HG02943 (cell line): Measurements from ENCODE around the gene SOX14.

Experiments used
- ATAC-seq: cut with Tn5 transposase; IDR thresholded peaks from one replicate; pipeline ENCODE4 v1.9.1; 2021; ENCODE audit warnings: mild to moderate bottlenecking, low read depth, moderate library complexity; ENCODE audit not compliant: unreplicated experiment

SOX14 gene

DNA sequence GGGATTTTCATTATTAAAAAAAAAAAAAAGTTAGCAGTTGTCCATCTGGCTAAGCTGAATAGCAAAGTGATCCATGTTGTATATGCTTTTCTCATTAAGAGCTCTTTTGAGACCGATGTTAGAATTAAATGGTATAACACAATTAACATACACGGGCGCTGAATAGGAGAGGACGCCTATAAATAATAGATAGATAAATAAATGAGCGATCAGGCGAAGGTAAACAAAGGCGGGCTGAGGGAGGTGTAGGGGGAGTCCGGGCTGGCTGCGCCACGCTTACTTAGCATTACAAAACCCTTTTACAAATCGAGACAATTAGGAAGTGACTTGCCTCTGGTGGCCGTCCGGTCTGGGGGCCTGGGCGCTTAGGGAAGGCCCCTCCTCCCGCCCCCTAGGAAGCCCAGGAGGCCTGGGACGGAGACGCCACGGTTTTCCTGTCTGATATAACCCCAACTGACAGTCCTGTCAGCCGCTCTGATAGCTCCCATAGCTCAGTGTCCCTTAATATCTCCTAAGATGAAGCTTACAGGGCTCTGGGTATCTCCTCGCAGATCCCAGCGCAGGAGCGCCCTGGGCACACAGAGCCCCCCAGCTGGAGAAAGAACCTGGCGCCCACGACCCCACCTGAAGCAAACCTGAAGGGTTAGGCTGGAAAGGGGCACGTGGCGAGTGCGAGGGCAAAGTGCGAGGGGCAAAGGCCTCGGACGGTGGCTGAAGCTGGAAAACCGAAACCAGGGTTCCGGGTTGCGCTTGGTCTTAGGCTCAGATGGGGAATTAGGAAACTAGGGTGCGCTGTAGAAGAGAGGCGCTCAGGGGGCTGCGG, 3.6 kb downstream of the SOX14 start:
- ATAC-seq: no peak

DNA sequence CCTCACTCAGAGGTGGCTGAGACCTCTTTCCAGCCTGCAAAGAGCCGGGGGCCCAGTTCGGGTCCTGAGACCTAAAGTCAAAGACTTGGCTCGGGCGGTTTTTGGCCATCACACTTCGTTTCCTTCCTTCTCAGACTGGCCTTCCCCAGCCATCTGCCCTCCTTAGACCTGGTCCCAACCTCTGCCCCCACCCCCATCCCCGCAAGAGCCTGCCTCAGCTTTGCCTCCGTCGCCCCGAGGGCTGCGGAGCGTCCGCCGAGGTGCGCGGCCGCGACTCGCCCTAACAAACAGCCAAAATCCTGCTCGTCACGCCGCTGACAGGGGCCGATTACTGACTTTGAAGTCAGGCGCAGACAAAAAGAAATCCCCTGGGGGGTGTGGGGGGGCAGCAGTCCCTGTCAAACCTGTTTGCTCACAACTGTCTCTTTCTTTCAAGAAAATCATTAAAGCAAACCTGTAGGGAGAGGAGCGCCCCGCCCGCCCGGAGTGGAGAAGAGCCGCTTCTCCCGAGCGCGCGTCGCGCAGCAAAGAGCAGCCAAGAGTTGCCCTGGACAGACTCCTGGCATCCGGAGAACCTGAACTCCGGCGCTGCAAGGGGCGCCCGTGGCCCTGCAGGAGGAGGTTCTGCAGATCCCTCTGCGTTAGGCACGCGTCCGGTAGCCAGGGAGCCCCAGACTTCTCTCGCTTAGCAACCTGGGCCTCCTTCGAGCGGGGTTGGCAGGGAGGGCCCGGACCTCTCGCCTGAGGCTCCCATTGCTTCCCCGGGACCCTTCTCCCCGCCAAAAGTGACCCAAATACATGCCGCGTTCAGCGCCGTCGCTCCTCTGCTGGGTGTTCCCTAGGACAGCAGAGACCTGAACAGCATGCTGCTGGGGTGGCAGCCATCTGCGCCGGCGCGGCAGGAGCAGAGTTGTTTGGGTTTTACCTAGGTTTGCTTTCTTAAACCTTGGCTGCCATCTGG, 4.5 kb downstream of the SOX14 start:
- no peak for ATAC-seq

DNA sequence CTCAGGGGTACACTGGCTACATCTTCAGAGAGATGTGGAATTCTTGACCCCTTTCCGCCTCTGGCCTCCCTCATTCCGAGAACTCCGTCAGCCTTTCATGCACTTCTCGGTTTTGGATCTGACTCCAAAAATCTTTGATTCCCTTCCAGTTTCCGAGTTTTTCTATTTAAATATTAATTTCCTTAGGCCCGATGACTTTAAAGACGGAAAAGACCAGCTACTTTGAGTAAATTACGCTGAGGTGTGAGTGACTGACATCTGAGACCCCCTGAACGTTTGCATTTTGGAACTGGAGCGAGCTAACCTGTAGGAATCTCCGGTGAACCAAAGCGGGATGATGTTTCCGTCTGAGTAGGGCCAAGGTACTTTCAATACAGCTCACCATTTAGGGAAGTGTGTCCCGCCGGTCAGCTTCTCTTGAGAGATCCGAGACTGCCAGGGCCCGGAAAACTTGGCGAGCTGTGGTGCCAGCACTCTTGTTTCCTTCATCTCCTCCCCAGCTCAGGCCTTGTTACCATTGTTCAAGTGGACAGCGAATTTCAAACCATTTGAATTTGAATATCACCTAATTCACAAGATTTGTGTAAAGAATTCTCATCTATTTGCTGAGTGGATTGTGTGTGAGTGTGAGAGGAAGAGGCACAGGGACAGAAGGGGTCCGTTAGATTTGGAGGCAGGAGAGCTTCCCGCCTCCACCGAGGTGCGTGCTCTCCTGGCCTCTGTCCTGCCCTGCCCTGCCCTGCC, 5.4 kb downstream of the SOX14 start:
- no peak for ATAC-seq

DNA sequence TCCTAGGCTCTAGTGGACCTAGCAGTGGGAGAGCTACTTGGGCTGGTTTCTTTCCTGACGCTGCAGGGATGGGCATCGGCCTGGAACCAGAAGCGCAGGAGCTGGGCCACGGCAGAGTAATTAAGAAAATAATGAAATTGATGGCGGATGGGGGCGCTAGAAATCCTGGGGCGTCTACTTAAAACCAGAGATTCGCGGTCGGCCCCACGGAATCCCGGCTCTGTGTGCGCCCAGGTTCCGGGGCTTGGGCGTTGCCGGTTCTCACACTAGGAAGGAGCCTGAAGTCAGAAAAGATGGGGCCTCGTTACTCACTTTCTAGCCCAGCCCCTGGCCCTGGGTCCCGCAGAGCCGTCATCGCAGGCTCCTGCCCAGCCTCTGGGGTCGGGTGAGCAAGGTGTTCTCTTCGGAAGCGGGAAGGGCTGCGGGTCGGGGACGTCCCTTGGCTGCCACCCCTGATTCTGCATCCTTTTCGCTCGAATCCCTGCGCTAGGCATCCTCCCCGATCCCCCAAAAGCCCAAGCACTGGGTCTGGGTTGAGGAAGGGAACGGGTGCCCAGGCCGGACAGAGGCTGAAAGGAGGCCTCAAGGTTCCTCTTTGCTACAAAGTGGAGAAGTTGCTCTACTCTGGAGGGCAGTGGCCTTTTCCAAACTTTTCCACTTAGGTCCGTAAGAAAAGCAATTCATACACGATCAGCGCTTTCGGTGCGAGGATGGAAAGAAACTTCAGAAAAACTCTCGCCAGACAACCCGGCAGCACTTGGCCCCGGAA, 6.1 kb downstream of the SOX14 start:
- ATAC-seq: no peak

DNA sequence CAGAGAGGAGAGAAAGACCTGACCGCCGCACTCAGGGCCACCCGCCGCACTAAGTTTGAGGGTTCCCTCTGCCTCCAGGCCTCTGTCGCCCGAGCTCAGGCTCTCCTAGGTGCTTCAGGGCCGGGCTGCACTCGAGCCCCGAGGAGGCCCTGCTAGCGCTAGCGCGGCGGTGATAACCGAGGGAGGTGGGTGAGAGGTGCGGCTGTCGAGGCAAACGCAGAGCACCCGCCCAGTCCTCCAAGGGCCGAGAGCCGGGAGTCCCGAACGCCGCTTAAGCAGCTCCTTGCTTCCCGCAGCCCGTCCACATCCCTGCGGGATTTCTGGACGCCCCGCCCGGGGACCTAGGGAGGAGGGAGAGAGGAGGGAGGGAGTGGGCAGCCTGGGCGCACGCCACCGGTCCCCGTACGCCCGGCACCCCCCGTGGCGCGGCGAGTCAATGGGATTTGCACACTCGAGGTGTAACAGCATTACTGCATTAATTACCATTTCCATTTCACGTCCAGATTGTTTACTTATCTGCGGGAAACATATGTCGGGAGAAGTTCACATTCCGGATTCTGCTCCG, 6.8 kb downstream of the SOX14 start:
- ATAC-seq: no peak

DNA sequence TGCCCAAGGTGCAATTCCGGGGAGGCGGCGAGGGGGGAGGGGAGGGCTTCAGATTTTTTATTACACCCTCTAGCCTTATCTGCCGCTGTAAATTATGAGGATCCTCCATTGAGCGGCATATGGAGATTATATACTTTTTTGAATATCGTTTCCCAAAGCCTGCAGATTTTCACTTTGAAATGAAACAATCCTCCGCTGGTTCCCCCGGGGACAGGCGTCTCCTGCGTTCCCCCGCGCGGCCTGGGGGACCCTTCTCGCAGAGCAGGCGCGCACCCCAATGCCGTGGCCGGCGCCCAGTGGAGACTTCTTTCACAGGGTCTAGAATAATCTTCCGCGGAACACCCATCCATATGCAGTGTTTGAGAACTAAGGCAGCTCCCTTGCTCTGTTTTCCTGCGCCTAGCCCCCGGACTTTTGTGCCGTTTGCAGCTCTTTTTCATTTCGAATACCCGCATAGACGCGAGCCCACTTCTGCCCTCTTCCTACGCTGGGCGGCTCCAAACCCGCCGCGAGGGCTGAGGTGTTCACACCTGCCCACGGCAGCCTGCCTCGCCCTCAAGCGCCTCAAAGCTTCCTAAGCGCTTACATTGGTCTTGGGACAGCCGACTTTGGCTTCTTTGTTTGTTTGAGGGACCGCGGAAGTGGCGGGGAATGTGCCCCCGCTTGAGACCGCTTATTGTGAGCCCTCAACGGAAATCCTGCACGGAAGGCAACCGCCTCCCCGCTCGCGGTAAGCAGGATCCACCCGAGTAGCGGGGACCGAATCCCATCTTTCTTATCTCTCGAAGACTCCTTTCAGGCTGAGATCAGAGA, 7.5 kb downstream of the SOX14 start:
- no peak for ATAC-seq

DNA sequence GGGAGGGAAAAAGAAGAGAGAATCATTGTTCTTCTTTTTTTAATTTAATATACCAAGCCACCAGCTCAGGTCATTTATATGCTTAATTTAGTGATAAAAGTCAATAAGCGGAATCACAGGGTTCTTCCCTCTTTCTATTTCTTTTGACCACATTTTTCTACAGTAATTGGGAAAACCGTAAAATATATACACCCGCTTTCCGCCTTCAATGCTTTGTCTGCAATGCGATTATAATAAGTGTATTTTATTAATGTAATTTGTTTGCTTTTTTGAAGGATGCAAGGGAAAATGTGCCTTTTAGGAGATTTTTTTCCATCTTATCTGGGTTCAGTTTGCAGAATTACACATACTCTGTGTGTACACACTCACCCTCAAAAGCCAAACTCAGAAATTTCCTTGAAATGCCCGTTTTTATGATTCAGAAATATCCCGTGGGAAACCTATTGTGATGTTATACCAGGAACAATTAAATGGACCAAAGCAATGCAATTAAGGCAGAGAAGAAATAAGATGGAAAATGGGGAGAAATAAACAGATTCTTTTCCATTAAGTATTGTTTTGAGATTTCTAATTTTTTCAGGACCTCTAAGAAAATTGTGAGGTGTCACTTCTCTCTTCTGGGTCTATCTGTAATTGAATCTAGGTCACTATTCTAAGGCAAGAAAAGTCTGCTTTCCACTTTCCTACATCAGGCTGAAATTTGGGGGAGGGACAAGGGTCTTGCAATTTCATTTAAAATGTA, 8.3 kb downstream of the SOX14 start:
- ATAC-seq: no peak

DNA sequence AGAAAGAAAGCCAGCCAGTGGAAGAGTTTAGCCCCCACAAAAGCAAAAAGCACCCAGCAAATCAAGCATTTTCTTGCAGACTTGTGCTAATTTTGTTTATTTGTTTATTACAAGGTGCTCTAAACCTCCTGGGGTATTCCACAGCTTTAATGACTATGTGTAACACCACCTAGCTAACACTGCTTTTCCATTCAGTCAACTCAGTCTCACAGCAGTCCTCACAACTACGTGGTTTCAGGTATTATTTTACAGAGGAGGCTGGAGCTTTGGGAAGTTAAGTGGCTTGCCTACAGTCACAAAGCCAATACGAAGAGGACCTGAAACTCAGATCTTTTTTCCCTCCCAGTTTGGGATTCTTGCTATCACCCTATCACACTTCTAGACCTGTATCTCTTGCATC, 14.8 kb downstream of the SOX14 start:
- ATAC-seq: no peak

DNA sequence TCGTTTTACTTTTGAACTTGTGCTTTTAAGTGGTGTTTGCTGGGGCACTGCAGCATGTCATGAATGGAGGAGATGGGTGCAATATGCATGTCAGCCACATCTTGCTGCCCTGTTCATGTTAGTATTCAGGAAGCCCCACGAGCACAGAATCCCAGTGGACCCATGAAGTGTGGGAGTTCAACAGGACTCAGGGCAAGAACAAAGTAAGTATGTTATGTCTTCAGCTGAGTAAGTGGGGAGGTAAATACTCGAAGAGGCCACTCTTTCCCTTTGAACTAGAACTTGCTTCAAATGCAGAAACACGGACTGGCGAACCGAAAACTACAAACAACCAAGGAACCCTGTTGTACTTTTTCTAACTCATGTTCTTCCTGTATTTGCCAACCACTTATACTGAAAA, 23.4 kb downstream of the SOX14 start:
- no peak for ATAC-seq

DNA sequence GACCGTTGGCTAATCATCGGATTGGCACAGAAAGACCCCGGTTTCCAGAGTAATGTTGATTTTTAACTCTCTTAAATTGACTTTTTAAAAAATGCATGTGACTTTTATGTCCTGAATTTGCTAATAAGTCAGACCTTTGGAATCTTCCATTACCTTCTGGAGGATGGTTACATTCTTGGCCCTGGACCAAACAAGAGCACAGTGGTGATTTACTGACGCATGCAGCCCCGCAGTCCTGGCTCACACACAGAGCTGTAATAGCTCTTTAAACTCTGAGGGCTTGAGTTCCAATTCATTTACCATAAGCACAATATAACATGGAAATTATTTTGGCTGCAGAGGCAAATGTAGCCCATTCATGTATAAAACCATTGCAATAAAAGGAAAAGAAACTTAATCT, 25.1 kb downstream of the SOX14 start:
- ATAC-seq: no peak

DNA sequence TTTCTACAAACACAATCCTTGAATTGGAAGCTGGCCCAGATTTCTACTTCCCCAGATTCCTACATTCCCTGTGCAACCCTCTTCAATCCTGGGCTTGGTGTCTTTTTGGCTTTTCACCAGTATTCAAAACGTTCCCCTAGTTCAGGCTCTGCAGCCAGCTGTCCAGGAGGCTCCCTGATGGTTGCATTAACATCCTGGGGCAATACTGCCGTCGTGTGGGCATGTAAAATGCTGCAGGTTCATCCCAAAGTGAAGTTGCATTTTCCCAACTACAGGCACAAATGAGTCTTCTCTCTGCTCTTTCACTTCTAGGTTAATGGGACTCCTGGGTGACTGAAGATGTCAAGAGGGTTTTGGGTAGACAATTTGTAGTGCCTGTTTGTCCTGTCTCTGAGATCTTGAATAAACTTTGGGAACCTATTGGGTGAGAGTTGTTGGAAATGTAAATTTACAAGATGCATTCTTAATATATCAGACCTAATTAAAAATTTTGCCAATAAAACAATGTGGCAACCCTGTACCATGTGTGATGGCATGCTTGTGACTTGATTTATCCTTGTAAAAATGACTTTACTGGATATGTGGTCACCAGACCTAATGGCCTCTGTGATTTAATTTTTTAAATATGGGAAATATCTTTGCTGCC, 28.6 kb downstream of the SOX14 start:
- ATAC-seq: no peak

DNA sequence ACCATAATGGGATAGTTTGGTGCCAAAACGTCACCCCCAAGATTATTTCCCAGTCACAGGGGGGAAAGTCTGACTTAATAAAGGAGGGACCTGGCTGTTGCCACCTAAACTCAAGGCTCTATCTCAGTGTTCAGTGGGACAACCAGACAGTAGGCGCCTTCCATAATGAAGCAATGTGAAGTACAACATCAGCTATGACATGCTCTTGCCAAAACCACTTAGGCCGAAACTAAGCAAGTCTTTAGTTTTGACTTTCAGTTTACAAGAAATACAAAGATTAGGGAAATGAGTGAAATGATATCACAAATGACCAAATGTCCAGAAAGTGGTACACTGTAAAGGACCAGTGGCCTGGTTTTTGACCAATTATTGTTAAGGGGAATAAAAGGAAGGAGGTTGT, 32.9 kb downstream of the SOX14 start:
- no peak for ATAC-seq

DNA sequence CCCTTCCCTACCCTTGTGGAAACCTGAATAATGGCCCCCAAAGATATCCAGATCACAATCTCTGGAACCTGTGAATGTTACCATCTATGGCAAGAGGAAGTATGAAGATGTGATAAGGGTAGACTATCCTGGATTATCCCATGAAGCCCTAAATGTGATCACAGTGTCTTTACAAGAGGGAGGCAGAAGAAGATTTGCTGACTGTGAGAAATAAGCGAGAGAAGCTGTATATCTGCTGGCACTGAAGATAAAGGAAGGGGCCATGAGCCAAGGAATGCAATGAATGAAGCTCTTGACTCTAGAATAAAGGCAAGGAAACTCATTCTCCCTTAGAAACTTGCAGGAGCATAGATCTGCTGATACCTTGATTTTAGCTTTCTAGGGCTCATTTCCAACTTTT, 39.1 kb downstream of the SOX14 start:
- no peak for ATAC-seq

DNA sequence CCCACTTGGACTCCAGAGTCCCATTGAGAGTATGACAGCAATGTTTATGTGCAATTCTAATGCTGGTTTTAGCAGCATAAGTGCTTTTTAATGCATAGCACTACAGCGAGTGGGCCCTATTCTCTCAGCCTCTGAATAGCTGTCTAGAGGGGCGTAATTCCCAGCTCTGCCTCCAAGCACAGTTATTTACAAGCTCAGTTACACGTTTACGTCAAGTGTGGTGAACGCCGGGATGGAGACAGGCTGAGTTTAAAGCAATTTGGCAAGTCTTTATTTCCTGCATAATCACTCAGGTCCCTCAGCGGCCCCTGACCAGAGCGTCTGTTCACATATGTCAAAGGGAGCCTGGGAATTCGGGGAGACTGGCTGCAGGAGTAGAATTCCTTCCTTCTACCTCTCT, 43.9 kb downstream of the SOX14 start:
- no peak for ATAC-seq

DNA sequence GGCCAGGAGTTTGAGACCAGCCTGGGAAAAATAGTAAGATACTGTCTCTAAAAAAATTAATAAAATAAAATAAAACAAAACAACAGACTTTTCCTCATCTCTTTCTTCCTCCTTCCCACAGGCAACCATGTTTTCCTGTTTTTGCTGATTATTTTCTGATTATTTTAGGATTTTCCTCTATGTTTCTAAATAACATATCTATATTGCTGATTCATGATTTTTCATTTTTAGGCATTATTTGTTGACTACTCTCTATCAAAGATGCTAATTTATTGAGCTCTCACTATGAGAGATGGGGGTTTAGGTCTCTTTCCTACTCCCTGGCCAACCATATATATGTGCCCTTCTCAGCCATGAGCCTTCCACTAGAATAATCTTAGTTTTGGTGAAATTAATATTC, 45.4 kb downstream of the SOX14 start:
- no peak for ATAC-seq

DNA sequence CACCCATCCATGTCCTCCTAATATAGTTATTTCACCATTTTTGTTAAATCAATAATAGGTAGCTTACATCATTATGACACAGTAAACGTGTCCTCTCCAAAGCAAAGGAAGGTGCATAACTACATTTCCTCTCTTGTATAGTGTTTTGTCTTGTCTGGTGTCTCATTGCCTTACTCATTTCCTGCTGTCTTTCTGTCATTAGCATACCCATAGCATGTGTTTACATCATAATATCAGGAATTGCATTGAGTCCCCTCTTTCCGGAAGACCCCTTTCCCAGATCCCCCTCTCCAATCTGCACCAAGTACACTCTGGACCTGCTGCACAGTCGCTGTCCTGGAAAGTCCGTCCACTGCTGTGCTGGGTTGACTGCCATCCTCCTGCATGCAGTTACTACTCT, 47.9 kb downstream of the SOX14 start:
- ATAC-seq: no peak

DNA sequence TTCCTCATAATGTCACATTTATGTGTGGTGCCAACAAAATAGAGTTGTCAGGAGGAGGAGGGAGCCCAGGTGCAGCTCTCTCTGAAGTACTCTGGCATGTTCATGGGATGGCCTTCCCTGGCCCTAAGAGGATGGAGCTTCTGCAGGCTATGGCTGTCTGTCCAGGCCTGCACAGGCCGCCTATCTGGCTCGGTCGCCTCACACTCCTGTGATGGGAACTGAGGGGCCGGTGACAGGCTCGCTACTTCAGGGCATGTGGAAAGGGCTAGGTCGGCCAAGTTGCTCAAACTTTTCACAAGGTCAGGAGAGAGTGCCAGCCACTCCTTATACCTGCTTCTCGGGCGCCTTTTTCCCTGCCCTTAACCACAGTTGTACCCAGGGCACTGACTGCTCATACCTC, 51.1 kb downstream of the SOX14 start:
- no peak for ATAC-seq
